ENCODE measurements around the gene AP5B1. TPM values are rescaled to one million over a fixed set of nuclear protein-coding genes. Genes with fewer than 3 reads are reported as not detected.
A peak's percentile ranks its signal among the peaks of the same experiment; 100 is the strongest.

The AP5B1 gene
- total RNA-seq, 1 donor from 2014 or later, result 21.0 TPM

DNA sequence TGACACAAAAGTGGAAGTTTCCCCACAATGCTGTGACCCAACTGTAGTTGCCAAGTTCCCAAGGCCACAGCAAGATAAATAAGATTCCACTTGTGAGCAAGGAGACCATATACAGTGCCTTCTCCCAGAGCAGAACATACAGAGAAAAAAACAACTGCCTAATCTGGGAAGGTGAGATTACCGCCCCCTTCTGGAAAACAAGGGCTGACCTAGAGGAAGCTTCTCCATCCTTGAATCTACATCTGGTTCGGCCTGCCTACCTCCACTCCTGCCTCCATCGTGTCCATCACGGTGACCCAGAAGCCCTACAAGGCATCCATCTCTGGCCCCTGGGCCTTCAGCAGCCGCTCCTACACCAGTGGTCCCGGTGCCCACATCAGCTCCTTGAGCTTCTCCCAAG lies 54.1 kb downstream of the AP5B1 start:
- TF ChIP-seq, protein P1, sequence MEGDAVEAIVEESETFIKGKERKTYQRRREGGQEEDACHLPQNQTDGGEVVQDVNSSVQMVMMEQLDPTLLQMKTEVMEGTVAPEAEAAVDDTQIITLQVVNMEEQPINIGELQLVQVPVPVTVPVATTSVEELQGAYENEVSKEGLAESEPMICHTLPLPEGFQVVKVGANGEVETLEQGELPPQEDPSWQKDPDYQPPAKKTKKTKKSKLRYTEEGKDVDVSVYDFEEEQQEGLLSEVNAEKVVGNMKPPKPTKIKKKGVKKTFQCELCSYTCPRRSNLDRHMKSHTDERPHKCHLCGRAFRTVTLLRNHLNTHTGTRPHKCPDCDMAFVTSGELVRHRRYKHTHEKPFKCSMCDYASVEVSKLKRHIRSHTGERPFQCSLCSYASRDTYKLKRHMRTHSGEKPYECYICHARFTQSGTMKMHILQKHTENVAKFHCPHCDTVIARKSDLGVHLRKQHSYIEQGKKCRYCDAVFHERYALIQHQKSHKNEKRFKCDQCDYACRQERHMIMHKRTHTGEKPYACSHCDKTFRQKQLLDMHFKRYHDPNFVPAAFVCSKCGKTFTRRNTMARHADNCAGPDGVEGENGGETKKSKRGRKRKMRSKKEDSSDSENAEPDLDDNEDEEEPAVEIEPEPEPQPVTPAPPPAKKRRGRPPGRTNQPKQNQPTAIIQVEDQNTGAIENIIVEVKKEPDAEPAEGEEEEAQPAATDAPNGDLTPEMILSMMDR (IDR thresholded peaks at IDR 0.05), result no peak
- H3K9me3 Mint-ChIP-seq (ENCODE audit: unreplicated experiment), result no peaks in the 10 kb centered on the region
- H3K27ac Mint-ChIP-seq (ENCODE audit: unreplicated experiment), result no peak overlapping the region
- peaks cover 4% of the 10 kb centered on the region for H3K27me3 Mint-ChIP-seq (ENCODE audit: unreplicated experiment)
- no peaks in the 10 kb centered on the region for H3K4me1 Mint-ChIP-seq (ENCODE audit: unreplicated experiment)
- H3K4me3 Mint-ChIP-seq (ENCODE audit: unreplicated experiment), result no peak overlapping the region
- DNase-seq (ENCODE audit: extremely low spot score, unreplicated experiment), result peak; percentile 62
- no peaks in the 10 kb centered on the region for H3K36me3 Mint-ChIP-seq (ENCODE audit: unreplicated experiment)

Other genes starting within 250 kb of the AP5B1 start
- gene LTBP3, start 222.6 kb downstream of the AP5B1 start, total RNA-seq, result 219 and 256 TPM in 2 replicates
- gene ZNRD2, start 210.5 kb downstream of the AP5B1 start, total RNA-seq, result 31.3 and 32.7 TPM in 2 replicates
- 84.2 and 92.1 TPM in 2 replicates for gene FAM89B, start 208.4 kb downstream of the AP5B1 start, total RNA-seq
- 39.7 and 42.6 TPM in 2 replicates for gene EHBP1L1, start 204.9 kb downstream of the AP5B1 start, total RNA-seq
- gene KCNK7, start 185.2 kb downstream of the AP5B1 start, total RNA-seq, result not detected in 2 replicates
- 43.5 and 44.7 TPM in 2 replicates for gene MAP3K11, start 166.8 kb downstream of the AP5B1 start, total RNA-seq
- gene PCNX3, start 165.2 kb downstream of the AP5B1 start, total RNA-seq, result 47.7 and 49.8 TPM in 2 replicates
- 31.2 and 34.7 TPM in 2 replicates for gene SIPA1, start 142.9 kb downstream of the AP5B1 start, total RNA-seq
- gene RELA, start 118.1 kb downstream of the AP5B1 start, total RNA-seq, result 77.4 and 79.7 TPM in 2 replicates
- 60.4 and 66.5 TPM in 2 replicates for gene KAT5, start 68.7 kb downstream of the AP5B1 start, total RNA-seq
- gene RNASEH2C, start 60.2 kb downstream of the AP5B1 start, total RNA-seq, result 54.2 and 55.6 TPM in 2 replicates
- not detected in 2 replicates for gene OVOL1, start 6.1 kb upstream of the AP5B1 start, total RNA-seq
- 4.0 and 4.1 TPM in 2 replicates for gene SNX32, start 53.0 kb upstream of the AP5B1 start, total RNA-seq
- 939 and 946 TPM in 2 replicates for gene CFL1, start 77.2 kb upstream of the AP5B1 start, total RNA-seq
- 63.7 and 68.5 TPM in 2 replicates for gene MUS81, start 79.5 kb upstream of the AP5B1 start, total RNA-seq
- 130 and 131 TPM in 2 replicates for gene EFEMP2, start 91.8 kb upstream of the AP5B1 start, total RNA-seq
- not detected in 2 replicates for gene CTSW, start 98.9 kb upstream of the AP5B1 start, total RNA-seq
- gene FIBP, start 107.5 kb upstream of the AP5B1 start, total RNA-seq, result 92.4 and 92.8 TPM in 2 replicates
- 35.2 and 39.0 TPM in 2 replicates for gene CCDC85B, start 109.7 kb upstream of the AP5B1 start, total RNA-seq
- 37.2 and 38.0 TPM in 2 replicates for gene FOSL1, start 119.4 kb upstream of the AP5B1 start, total RNA-seq
- 81.2 and 83.5 TPM in 2 replicates for gene C11orf68, start 138.1 kb upstream of the AP5B1 start, total RNA-seq
- gene DRAP1, start 138.4 kb upstream of the AP5B1 start, total RNA-seq, result 106 and 107 TPM in 2 replicates
- not detected in 2 replicates for gene TSGA10IP, start 164.5 kb upstream of the AP5B1 start, total RNA-seq
- gene SART1, start 180.8 kb upstream of the AP5B1 start, total RNA-seq, result 45.5 and 55.9 TPM in 2 replicates
- 34.6 and 38.1 TPM in 2 replicates for gene EIF1AD, start 221.2 kb upstream of the AP5B1 start, total RNA-seq
- gene BANF1, start 221.5 kb upstream of the AP5B1 start, total RNA-seq, result 207 and 216 TPM in 2 replicates
- not detected in 2 replicates for gene CST6, start 231.0 kb upstream of the AP5B1 start, total RNA-seq
- gene CATSPER1, start 245.5 kb upstream of the AP5B1 start, total RNA-seq, result 0.54 and 1.1 TPM in 2 replicates